Ovary (tissue), 9 donors: ENCODE measurements around the gene RPS13. TPM values are rescaled to one million over a fixed set of nuclear protein-coding genes. Genes with fewer than 3 reads are reported as not detected.
A peak's percentile ranks its signal among the peaks of the same experiment; 100 is the strongest.
"Not testable (repeated sequence)": the region's sequence is repeated elsewhere in the genome, so short reads cannot be mapped to it uniquely, and the experiment has no call there.

Experiments used
- DNase-seq, 5 donors: peaks; one replicate each; pipeline ENCODE4 v3.0.0-alpha.2; 2019 to 2020
- H3K27ac ChIP-seq, 2 donors: fragments of 200-600 bp; one replicate each; pipeline versions ENCODE4 v1.5.1 to v1.8.0; 2019 to 2022
- H3K27me3 ChIP-seq: fragments of 200-600 bp; one replicate; pipeline ENCODE4 v1.8.0; 2022
- H3K36me3 ChIP-seq: fragments of 200-600 bp; sonication (generic); one replicate; pipeline ENCODE4 v1.5.1; 2019
- H3K4me1 ChIP-seq: one replicate; pipeline ENCODE4 v1.8.1; 2013; ENCODE audit warnings: mild to moderate bottlenecking, moderate library complexity; ENCODE audit not compliant: insufficient read depth
- H3K4me3 ChIP-seq: fragments of 200-600 bp; sonication (generic); one replicate; pipeline ENCODE4 v1.5.1; 2017
- H3K9me3 ChIP-seq, 2 donors: fragments of 200-600 bp in 1 of 2; sonication (generic) in 1 of 2; one replicate each; pipeline versions ENCODE4 v1.5.1 to v1.8.1; 2013 to 2019; ENCODE audit warnings: mild to moderate bottlenecking in 1 of 2, moderate library complexity in 1 of 2
- CTCF ChIP-seq, 3 donors: fragments of 450-650 bp in 2 of 3; fragments of 200-600 bp in 1 of 3; IDR thresholded peaks; one replicate each; pipeline versions ENCODE4 v1.5.1 to v1.8.0; 2016 to 2022; ENCODE audit warnings: antibody characterized with exemption in 3 of 3, mild to moderate bottlenecking in 1 of 3
- EP300 ChIP-seq: sonication (generic); formaldehyde crosslinking; IDR thresholded peaks from one replicate; pipeline ENCODE4 v1.6.1; 2017; ENCODE audit warnings: antibody characterized with exemption
- POLR2A ChIP-seq: fragments of 450-650 bp; IDR thresholded peaks from one replicate; pipeline ENCODE4 v1.6.1; 2017; ENCODE audit warnings: antibody characterized with exemption, mild to moderate bottlenecking, moderate library complexity
- WGBS, 3 donors: extraction: QIAGEN DNeasy Blood & Tissue Kit in 1 of 3; methylation state at CpG; one replicate each; pipeline versions ENCODE4 v1.1.5 to v1.1.7; 2013 to 2017; 5-methylcytosine and 5-hydroxymethylcytosine counted together
- intact Hi-C, 4 donors: fragments of 100-400 bp; cut with DNase I; formaldehyde crosslinking; loops; one replicate each; pipeline versions ENCODE4 v1.11.0 to v1.15.1; 2022 to 2023
- polyA plus RNA-seq, 2 donors: library from polyadenylated mRNA; stranded (reverse); fragments of 200-250 nt in 1 of 2; fragments of 350-450 nt in 1 of 2; fragmentation: Illumina TruSeq in 1 of 2; extraction: RNeasy Lipid Tissue Mini Kit (QIAGEN cat#74804) in 1 of 2; gene quantifications; one replicate each; pipeline ENCODE4 v1.2.3, GENCODE V29; 2013 to 2014
- total RNA-seq, 7 donors: library from RNA; depleted of rRNA in 2 of 7; stranded (reverse); fragments of >200 nt in 2 of 7; fragmentation: NEBNext Ultra II Directional in 3 of 7; extraction: Animal tissue kit (Norgen Biotek cat#: 25700) in 3 of 7; gene quantifications; one replicate each; pipeline versions ENCODE4 v1.1.0 to v1.2.4, GENCODE V29; 2016 to 2023
- donor health status: DM: no; HTN: no; CAD: no; lungs with moderate emphysema.
- donor health status: DM: no; HTN: no; CAD: no.
- donor health status: Bipolar disorder and iron deficiency.
- donor health status: DM: yes; HTN: yes; CAD: no.
- donor health status: DM: no; HTN: no; CAD: no.
- donor health status: DM: yes; HTN: yes; CAD: no.

The RPS13 gene
- total and polyA plus RNA-seq, 9 donors: 1,394 to 4,750 (median 2,318) TPM

- TF ChIP-seq EP300: no peak
- no peak for TF ChIP-seq POLR2A
- TF ChIP-seq CTCF (IDR thresholded peaks at IDR 0.05): no peak
- Histone ChIP-seq H3K4me1 (no peaks in the 10 kb centered on the region), H3K9me3 (no peaks in the 10 kb centered on the region), H3K27ac (no peak overlapping the region), H3K4me3 (no peak overlapping the region), H3K27me3 (no peaks in the 10 kb centered on the region), H3K36me3 (no peaks in the 10 kb centered on the region)
- no peak for DNase-seq
- intact Hi-C loops: no loop called here
- 79 to 86% (median 80%) methylated on average over 5 of the region's 5 CpGs for WGBS, 3 donors
These were observed 25.0 kb upstream of the RPS13 start for GRCh38 chr11:17102462-17102861.

GRCh38 chr11:17098658-17099057, 21.2 kb upstream of the RPS13 start:
- no peak for DNase-seq
- intact Hi-C loops: no loop called here
- Histone ChIP-seq H3K4me3 (no peak overlapping the region), H3K36me3 (no peaks in the 10 kb centered on the region), H3K9me3 (no peaks in the 10 kb centered on the region), H3K27me3 (no peaks in the 10 kb centered on the region), H3K4me1 (no peaks in the 10 kb centered on the region), H3K27ac (no peak overlapping the region)
- TF ChIP-seq POLR2A (no peak), CTCF (IDR thresholded peaks at IDR 0.05) (no peak), EP300 (no peak)
- WGBS, 3 donors: 91 to 97% (median 96%) methylated on average over 6 of the region's 6 CpGs

- 92 to 100% (median 92%) methylated on average over 1 of the region's 1 CpG for WGBS, 3 donors
- intact Hi-C loops: no loop called here
- H3K4me1 ChIP-seq: no peaks in the 10 kb centered on the region
- no peak for TF ChIP-seq POLR2A
- TF ChIP-seq EP300: no peak
- no peak for TF ChIP-seq CTCF (IDR thresholded peaks at IDR 0.05)
- no peak overlapping the region for H3K4me3 ChIP-seq
- H3K9me3 ChIP-seq: no peaks in the 10 kb centered on the region
- no peaks in the 10 kb centered on the region for H3K36me3 ChIP-seq
- DNase-seq: no peak
- no peak overlapping the region for H3K27ac ChIP-seq
- no peaks in the 10 kb centered on the region for H3K27me3 ChIP-seq
These were observed 20.6 kb upstream of the RPS13 start for GRCh38 chr11:17098038-17098437.

GRCh38 chr11:17085976-17086375, 8.5 kb upstream of the RPS13 start:
- H3K36me3 ChIP-seq, H3K27me3 ChIP-seq, DNase-seq, H3K27ac ChIP-seq, intact Hi-C loops, H3K4me3 ChIP-seq, H3K4me1 ChIP-seq, H3K9me3 ChIP-seq: not testable (repeated sequence)
- 83 to 84% (median 84%) methylated on average over 16 of the region's 16 CpGs for WGBS, 3 donors

- DNase-seq: no peak
- Histone ChIP-seq H3K27ac (peak overlapping the region; percentile 81 to 91), H3K27me3 (no peaks in the 10 kb centered on the region), H3K4me1 (peaks cover 9% of the 10 kb centered on the region), H3K36me3 (no peaks in the 10 kb centered on the region), H3K9me3 (no peaks in the 10 kb centered on the region), H3K4me3 (peak overlapping the region; percentile 98)
- intact Hi-C loops: loop anchor here in 1 of 4 donors (10.0 kb wide), 1 partner anchor 198 kb away; the partner anchor contains the start of gene NUCB2
- WGBS, 3 donors: 0 to 1% (median 0%) methylated on average over 20 of the region's 20 CpGs
- no peak for TF ChIP-seq CTCF (IDR thresholded peaks at IDR 0.05)
These were observed 287 bp downstream of the RPS13 start for GRCh38 chr11:17077240-17077519.
